Activated CD8-positive, alpha-beta memory T cell treated with anti-CD3 and anti-CD28 coated beads, Interleukin-2, amount 50 U/mL, for 4 hours (primary cell): ENCODE measurements around the gene RPS24.

Source experiments
- DNase-seq: peaks from one replicate; pipeline ENCODE4 v3.0.0-alpha.2; 2020

RPS24 gene

GRCh38 chr10:78028438-78029268 lies 5.0 kb upstream of the RPS24 start:
- no peak for DNase-seq

- DNase-seq, result peak; percentile 90
These were observed 4.1 kb upstream of the RPS24 start, which contains the start of gene POLR3A for GRCh38 chr10:78029269-78030226. POLR3A (minus strand) TSS chr10:78029515; CDS start chr10:78029407, 108 bp downstream.

GRCh38 chr10:78033387-78033636 lies 351 bp upstream of the RPS24 start:
- no peak for DNase-seq

DNA sequence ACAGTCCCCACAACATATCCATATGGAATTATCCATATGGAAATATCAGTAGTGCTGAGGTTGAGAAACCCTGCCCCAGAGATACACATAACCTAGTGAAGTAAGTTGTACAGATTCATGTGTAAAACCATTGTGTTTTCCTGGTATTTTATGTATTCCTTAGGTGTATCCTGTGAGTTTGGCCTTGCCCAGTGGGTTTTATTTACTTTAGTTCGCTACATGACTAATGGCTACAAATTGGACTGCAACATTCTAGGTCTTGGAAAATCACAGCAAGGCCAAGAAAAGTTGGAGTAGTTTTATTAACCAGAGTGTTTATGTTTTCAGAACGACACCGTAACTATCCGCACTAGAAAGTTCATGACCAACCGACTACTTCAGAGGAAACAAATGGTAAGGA lies 1.4 kb downstream of the RPS24 start:
- no peak for DNase-seq

- no peak for DNase-seq
These were observed 1.8 kb downstream of the RPS24 start for GRCh38 chr10:78035437-78035836.

- DNase-seq, result no peak
These were observed 2.4 kb downstream of the RPS24 start for GRCh38 chr10:78035933-78036583.

GRCh38 chr10:78038105-78038504 lies 4.4 kb downstream of the RPS24 start:
- DNase-seq, result no peak

- no peak for DNase-seq
These were observed 5.3 kb downstream of the RPS24 start for GRCh38 chr10:78038791-78039547.

DNA sequence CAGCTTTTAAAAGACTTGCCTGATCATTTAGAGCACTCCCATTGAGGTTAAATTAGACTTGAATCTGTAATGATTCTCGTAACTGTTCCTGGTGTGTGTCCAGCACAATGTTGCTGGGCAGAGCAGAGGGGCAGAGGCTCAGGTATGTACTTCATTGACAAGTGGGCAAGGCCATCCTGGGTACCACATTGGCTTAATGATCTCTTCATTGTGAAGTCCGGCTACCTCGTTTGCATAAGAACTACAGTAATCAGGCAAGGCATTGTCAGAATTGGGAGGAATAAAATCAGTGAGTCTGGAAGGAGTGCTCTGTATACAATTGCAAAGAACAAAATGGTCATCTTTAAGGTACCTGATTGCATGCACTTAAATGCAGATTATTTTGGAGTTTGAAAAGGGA lies 6.1 kb downstream of the RPS24 start:
- DNase-seq, result no peak

GRCh38 chr10:78041170-78042057 lies 7.8 kb downstream of the RPS24 start:
- DNase-seq, result no peak

GRCh38 chr10:78042058-78042751 lies 8.5 kb downstream of the RPS24 start:
- DNase-seq, result no peak

GRCh38 chr10:78042752-78043104 lies 9.1 kb downstream of the RPS24 start:
- no peak for DNase-seq

- DNase-seq, result no peak
These were observed 10.5 kb downstream of the RPS24 start for GRCh38 chr10:78044179-78044578.

DNA sequence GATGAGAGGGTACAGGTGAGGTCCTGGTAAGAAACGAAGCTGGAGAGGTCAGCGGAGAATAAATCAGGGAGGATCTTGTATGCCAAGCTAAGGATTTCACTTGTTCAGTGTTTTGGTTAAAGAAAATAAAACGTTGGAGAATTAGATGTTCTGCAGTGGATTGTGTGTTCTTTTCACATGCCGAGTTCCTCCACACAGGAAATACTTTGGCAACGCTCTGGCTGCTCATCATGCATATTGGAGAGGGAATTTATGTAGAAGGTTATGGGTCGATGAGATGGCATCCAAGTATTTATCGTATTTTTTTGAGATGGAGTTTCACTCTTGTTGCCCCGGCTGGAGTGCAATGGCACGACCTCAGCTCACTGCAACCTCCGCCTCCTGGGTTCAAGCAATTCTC lies 11.0 kb downstream of the RPS24 start:
- DNase-seq, result no peak

DNA sequence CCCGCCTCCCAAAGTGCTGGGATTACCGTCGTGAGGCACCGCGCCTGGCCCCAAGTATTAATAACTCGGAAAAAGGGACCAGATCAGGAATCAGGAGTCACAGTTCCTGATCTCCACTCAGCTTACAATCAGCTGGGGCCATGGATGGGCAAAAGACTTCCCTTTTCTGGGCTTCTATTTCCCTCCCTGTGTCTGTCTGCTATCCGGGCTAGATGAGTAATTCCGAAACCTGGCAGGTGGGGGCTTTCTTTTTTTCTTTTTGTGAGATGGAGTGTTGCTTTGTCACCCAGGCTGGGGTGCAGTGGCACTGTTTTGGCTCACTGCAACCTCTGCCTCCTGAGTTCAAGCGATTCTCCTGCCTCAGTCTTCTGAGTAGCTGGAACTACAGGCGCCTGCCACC lies 11.6 kb downstream of the RPS24 start:
- DNase-seq, result no peak

DNA sequence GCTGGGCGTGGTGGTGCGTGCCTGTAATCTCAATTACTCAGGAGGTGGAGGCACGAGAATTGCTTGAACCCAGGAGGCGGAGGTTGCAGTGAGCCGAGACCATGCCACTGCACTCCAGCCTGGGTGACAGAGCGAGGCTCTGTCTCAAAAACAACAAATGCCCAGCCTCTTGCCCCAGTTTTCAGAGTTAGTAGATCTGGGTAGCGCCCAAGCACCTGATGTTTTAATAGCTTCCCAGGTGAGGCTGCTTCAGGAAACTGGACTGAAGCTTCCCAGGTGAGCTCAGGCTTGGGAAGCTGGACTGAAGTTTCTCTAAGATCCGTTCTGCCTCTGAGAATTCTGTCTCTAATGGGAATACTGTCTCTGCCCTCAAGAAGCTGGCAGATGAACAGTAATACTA lies 12.2 kb downstream of the RPS24 start:
- DNase-seq, result no peak

GRCh38 chr10:78046711-78047269 lies 13.1 kb downstream of the RPS24 start:
- DNase-seq, result no peak

DNA sequence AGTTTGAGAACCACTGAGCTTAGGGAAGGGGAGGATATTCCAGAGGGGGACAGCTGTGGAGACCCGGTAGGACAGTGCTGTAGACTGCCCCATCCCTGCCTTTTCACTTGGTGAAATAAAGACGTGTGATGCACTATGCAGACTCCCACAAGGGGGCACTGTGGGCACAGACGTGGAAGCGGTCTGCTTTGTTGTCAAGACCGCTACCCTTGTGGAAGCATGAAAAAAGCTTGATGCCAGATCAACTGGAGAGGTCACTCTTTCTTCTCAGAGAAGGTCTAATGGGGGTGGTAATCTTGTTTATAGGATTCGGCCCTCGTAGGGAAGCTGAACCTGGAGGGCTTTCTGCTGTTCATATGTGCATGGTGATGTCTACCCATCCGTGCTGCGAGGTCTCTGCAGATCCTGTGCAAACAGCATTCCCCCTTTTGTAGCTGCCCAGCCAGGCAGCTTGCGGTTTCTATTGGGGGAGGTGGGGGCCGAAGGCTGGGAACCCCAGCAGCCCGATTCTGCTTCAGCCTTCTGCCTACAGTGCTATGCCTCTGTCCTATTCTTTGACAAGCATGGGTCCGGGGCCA lies 13.7 kb downstream of the RPS24 start:
- DNase-seq, result peak; percentile 83

DNA sequence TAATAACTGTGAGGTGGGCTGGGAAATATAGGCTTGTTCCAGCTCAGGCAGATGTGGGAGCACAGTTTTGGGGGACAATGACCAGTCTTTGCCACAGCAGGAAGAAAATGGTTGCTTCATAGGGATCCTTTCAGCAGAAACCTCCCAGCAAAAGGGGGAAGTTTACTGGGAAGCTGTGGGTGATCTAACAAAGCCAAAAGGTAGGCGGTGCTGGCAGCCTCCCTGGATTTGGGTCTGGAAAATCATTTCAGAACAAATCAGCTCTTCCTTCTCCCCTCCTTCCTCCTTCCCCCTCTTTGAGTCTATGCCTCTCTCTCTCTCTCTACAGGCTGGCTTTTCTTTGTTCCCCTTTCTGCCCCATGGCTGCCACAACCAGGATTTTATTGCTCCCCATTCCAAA lies 16.2 kb downstream of the RPS24 start:
- DNase-seq, result no peak

- DNase-seq, result no peak
These were observed 19.7 kb downstream of the RPS24 start for GRCh38 chr10:78053211-78053868.
